Measurements from ENCODE around the gene DDX6.
"Not testable (repeated sequence)": the region's sequence is repeated elsewhere in the genome, so short reads cannot be mapped to it uniquely, and the experiment has no call there.

- not testable (repeated sequence) for TF ChIP-seq CTCF, EZH2, EZH2phosphoT487 (IDR thresholded peaks at IDR 0.05)
These were observed 61.2 kb downstream of the DDX6 start for GRCh38 chr11:118729753-118730152.

All from neural progenitor cell (in vitro differentiated cells).